ENCODE data around the gene RABL3.
"Not testable (repeated sequence)": the region's sequence is repeated elsewhere in the genome, so short reads cannot be mapped to it uniquely, and the experiment has no call there.

The RABL3 gene

DNA sequence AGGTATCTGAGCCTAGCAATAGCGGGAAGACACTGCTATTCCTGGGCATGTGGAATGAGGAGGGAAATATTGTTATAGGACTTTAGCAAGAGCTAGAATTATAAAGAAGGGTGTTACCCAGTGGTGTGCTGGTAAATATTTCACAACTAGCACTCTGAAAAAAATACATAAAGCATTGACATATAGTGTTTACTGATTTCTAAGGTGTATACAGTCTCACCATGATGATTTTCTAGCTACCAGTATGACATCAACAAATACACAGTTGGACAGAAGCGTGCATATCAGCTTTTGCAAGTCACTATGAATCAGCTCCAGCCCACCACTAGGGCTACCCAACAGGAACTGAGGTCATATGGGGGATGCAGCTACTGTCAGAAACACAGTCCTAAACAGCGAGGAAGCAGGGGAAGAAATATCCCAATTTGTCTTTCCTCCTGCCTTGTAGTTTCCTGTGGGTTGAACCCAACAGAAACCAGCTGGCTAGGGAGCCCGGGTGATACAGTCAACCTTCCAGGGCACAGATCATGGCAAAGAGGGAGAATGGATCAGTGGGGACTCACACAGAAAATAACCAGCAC lies 99.9 kb downstream of the RABL3 start:
- no peak for DNase-seq

DNA sequence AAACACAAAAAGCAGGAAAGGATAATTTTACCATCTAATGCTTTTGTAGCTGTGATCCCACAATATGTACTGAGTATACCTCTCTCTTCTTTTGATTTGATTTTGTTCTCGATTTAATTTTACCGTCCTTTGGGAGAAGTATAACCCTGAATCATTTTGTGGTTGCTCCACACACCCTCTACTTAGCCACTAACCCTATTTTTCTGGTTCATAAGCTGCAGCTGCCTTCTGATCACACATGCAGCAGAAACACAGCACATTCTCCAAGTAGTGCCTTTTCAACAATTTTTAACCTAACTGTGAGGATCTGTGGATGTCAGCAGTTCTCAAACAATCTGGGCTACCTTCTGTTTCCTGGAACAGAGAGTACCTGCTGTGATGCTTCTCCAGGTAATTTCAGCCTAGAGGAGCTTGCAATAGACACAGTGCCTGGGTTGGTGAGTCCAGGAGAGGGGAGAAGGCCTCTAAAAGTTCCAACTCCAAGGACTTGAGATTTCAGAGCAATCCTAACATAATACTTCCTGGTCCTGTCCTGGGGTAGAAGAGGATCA lies 100.5 kb downstream of the RABL3 start:
- no peak for DNase-seq

- DNase-seq = no peak
These were observed 102.1 kb downstream of the RABL3 start for GRCh38 chr3:120640231-120640630.

DNA sequence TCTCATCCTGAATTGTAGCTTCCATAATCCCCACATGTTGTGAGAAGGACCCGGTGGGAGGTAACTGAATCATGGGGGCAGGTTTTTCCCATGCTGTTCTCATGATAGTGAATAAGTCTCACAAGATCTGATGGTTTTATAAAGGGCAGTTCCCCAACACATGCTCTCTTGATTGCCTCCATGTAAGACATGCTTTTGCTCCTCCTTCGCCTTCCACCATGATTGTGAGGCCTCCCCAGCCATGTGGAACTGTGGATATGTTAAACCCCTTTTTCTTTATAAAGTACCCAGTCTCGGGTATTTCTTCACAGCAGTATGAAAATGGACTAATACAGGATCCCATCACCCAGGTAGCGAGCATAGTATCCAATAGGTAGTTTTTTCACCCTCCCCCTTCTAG lies 103.5 kb downstream of the RABL3 start:
- DNase-seq = not testable (repeated sequence)

- DNase-seq = no peak
These were observed 104.3 kb downstream of the RABL3 start for GRCh38 chr3:120637851-120638559.

GRCh38 chr3:120636795-120637401 lies 105.4 kb downstream of the RABL3 start:
- no peak for DNase-seq

Data from effector CD8-positive, alpha-beta T cell (primary cell).